ENCODE results near the gene MIAT.

DNA sequence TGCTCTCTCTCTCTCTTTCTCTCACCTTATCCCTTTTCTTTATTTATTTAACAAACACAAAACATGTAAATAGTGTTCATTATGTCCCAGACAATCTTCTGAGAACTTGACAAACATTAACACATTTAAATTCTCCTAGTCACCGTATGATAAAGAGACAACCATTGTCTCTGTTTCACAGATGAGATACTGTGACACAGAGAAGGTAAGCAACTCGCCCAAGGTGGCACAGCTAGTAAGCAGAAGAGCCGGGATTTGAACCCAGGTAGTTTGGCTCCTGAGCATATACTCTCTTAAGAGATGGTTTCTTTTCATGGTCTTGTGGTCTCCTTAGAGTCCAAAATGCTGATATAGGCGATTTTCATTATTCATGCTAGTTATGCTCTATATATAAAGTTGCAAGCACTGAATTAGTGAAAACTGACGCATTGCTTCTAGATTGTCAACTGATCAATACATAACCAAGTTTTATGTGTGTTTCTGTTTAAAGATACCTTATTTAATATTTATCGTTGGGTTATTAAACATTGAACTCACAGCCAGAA lies 58.1 kb downstream of the MIAT start:
- TF ChIP-seq GATA2 (IDR thresholded peaks at IDR 0.05; ENCODE audit: low read depth, low read length) (no peak), GATA3 (IDR thresholded peaks at IDR 0.05; ENCODE audit: low read depth, low read length) (no peak)

All from SH-SY5Y (cell line).